Astrocyte (in vitro differentiated cells and primary cell): ENCODE data around the gene ASIC4.

Source experiments
- CTCF ChIP-seq: IDR thresholded peaks from 2 replicates; pipeline ENCODE4 v1.5.1; 2011; ENCODE audit warnings: low read depth, mild to moderate bottlenecking, inconsistent platforms, low read length, moderate library complexity; ENCODE audit not compliant: insufficient read depth
- EZH2 ChIP-seq: IDR thresholded peaks from 2 replicates; pipeline ENCODE4 v1.6.1; 2012; ENCODE audit warnings: mild to moderate bottlenecking, low read length, inconsistent platforms; ENCODE audit not compliant: insufficient read depth

- no peak for TF ChIP-seq CTCF
- no peak for TF ChIP-seq EZH2
Measured at GRCh38 chr2:219548990-219549389, 34.7 kb downstream of the ASIC4 start.
